Hair follicular keratinocyte (primary cell): ENCODE data around the gene TBC1D22A. TPM values are rescaled to one million over a fixed set of nuclear protein-coding genes. Genes with fewer than 3 reads are reported as not detected.

Experiments used
- total RNA-seq: library from RNA; depleted of rRNA; stranded (reverse); fragments of >200 nt; gene quantifications from 2 replicates; pipeline ENCODE4 v1.2.3, GENCODE V29; 2015

Gene TBC1D22A
- total RNA-seq: 18.9 and 24.5 TPM in 2 replicates

DNA sequence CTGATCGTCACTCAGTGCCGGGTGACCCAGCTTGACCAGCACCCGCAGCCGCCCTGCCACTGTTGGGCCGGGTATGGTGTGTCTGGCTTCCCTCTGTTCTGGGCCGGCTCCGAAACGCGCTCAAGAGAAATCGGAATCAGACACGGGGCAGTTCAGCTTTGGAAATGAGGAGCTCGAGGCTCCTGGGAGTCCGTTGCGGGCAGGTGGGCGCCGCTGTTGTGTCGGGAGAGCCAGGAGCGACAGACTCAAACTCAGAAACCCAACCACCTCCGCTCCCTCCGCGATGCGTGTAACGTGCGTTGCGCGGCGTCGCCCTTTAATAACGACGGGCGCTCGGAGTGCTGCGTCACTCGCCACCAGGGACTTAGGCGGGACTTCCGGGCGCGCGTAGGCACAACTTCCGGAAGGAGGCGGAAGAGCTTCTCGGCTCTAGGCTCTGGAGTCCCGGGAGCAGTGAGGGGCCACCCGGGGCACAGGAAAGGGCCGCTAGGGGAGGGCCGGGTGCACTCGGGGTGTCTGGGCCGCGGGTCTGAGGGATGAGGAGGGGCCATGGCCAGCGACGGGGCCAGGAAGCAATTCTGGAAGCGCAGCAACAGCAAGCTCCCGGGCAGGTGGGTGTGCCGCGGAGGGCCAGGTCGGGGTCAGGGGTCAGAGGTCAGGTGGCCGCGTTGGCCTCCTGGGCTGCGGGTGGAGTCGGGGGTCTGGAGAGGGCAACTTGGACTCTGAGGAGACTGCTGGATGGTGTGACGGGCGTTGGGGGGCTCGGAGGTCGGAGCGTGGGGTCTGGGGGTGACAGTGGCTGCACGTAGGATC, at the start of gene TBC1D22A:
Gene TBC1D22A, plus strand, starts transcription at position 413 of the 813 bp plus-strand sequence. Its CDS starts 137 bp downstream, at position 550.

GRCh38 chr22:46737976-46738646, 24.3 kb upstream of the TBC1D22A start, which contains the start of gene CERK:
Gene CERK, minus strand, starts transcription at chr22:46738252. Its CDS starts 104 bp downstream, at chr22:46738148.

Other genes starting within 250 kb of the TBC1D22A start
- 25.6 and 52.6 TPM in 2 replicates for gene CELSR1, start 225.0 kb upstream of the TBC1D22A start, total RNA-seq
- gene GRAMD4, start 142.3 kb upstream of the TBC1D22A start, total RNA-seq: 8.5 and 18.0 TPM in 2 replicates
- gene CERK, start 24.4 kb upstream of the TBC1D22A start, total RNA-seq: 13.0 and 16.6 TPM in 2 replicates